GM21526 (cell line): ENCODE results near the gene RAB20.
"Not testable (repeated sequence)": the region's sequence is repeated elsewhere in the genome, so short reads cannot be mapped to it uniquely, and the experiment has no call there.

Experiments
- ATAC-seq: cut with Tn5 transposase; IDR thresholded peaks from one replicate; pipeline ENCODE4 v1.9.1; 2021; ENCODE audit warnings: moderate library complexity; ENCODE audit not compliant: unreplicated experiment, low FRiP score

Gene RAB20, protein sequence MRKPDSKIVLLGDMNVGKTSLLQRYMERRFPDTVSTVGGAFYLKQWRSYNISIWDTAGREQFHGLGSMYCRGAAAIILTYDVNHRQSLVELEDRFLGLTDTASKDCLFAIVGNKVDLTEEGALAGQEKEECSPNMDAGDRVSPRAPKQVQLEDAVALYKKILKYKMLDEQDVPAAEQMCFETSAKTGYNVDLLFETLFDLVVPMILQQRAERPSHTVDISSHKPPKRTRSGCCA

DNA sequence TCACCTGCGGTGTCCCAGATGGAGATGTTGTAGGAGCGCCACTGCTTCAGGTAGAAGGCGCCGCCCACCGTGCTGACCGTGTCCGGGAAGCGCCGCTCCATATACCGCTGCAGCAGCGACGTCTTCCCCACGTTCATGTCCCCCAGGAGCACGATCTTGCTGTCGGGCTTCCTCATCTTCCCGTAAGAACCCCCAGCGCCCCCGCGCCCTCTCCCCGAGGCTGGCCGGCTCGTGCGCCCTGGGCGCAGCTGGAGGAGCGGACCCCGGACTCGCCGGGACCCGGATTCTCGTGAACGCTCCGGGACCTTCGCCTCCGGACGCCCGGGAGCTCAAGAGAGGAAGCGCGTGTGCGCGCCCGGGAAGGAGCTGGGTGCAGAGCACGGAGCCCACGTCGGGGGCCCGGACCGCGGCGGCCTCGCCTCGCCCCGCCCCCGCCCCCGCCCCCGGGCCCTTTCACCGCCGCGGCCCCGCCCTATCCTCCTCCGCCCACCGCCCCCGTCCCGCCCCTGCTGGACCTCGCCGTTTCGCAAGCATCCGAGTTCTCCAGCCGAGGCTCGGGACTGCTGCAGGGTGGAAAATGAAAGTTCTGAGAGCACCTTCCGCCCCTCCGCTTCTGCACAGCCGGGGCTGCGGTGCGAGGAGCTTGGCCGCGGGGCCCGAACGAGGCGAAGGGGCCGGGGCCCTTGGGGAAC is at the start of gene RAB20:
TSS of gene RAB20 (minus strand) at position 379 of the 692 bp plus-strand sequence. CDS start at position 176, 203 bp downstream.
- peak; percentile 68 for ATAC-seq

DNA sequence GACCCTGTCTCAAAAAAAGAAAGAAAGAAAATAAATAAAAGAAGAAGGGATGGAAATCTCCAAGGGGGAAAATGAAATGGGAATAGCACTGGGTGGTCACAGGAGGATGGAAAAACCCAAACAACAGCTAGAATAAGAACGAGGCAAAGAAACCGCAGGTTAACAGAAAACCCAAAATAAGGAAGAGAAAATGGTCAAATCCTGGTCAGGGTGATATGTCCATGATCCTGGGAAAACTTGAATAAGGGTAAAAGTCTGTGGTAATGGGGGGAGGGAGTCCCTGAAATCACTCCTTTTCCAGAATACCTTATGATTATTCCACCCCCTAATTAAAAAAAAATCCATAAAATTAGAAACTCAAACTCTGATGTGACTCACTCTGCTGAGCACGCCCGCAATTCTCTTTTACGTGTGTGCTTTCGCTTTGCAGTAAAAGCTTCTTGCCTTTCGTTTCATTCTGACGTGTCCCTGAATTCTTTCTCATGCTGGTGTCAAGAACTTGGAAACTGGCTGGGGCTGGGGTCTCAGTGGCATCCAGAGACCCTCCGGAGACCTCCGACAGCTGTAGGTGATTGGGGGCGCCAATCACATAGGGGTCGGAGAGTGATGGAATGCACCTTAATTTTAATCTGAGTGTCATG is 49.6 kb upstream of the RAB20 start:
- peak; percentile 60 for ATAC-seq

DNA sequence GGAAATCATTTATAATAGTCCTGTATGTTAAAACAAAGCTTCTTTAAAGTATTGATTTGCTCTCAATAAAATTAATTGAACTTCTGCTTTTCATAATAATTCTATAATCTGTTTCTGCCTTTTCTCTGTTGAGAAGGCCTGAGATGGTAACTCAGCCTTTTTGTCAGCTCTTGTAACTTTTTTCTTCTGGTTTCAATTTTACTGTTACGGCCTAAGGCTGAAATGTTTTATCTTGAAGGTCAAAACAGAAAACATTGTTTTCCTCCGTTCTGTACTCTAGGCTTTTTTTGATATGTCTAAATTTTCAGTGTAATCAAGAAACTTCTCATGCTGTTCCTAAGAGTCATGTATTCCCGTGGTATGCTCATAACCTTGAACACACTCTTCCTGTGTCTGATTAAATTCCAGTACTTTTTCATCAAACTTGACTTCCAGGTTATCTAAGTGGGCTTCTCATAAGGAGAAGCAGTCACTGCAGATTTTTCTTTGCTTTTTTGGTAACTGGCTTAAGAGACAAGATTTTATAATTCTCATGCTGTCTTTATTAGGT is 46.2 kb upstream of the RAB20 start:
- ATAC-seq: no peak

DNA sequence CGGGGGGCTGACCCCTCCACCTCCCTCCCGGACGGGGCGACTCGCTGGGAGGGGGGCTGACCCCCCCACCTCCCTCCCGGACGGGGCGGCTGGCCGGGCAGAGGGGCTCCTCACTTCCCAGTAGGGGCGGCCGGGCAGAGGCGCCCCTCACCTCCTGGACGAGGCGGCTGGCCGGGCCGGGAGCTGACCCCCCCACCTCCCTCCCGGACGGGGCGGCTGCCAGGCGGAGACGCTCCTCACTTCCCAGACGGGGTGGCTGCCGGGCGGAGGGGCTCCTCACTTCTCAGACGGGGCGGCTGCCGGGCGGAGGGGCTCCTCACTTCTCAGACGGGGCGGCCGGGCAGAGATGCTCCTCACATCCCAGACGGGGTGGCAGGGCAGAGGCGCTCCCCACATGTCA is 44.8 kb upstream of the RAB20 start:
- not testable (repeated sequence) for ATAC-seq

DNA sequence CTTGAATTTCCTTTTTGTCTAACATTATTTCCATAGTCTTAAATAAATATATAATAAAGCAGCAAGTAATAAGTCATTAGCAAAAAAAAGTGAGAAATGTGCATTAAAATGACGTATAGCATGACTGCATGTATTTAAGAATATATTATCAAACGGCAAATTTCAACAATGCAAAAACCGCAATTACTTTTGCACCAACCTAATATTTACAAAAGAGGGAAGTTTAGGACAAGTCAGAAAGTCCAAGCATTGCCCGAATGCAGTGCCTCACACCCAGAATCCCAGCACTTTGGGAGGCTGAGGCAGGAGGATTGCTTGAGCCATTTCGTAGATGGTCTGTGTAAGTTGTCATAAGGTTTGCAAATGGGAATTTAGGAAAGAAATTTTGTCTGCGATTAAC is 43.6 kb upstream of the RAB20 start:
- no peak for ATAC-seq

DNA sequence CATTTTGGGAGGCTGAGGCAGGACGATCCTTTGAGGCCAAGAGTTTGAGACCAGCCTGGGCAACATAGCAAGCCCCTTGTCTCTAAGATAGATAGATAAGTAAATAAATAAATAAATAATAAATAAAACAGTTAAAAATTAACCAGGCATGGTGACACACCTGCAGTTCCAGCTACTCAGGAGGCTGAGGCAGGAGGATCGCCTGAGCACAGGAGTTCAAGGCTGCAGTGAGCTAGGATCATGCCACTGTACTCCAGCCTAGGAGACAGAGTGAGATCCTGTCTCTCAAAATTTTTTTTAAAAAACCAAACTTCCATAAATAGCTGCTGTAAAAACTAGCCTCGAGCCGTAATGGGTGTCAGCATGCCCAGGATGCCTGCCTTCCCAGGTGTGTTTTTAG is 39.5 kb upstream of the RAB20 start:
- ATAC-seq: no peak

DNA sequence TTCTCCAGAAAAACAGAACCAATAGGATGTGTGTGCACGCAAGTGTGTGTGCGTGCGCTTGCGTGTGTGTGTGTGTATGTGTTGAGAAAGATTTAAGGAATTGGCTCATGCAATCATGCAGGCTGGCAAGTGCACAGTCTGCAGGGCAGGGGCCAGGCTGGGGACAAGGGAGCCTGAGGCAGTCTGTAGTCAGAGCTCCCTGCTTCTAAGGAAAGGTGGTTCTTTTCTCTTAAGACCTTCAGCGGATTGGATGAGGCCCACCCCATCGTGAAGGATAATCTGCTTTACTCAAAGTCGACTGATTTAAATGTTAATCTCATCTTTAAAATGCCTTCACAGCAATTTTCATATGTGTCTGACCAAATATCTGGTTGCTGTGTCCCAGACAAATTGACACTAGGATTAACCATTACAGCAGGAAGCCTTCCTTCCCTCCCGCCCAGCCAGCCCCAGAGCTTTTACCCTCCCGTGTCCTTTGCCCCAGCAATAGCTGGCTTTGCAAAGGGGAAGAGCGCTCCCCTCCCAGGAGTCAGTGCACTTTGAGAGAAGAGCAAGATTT is 38.8 kb upstream of the RAB20 start:
- no peak for ATAC-seq

DNA sequence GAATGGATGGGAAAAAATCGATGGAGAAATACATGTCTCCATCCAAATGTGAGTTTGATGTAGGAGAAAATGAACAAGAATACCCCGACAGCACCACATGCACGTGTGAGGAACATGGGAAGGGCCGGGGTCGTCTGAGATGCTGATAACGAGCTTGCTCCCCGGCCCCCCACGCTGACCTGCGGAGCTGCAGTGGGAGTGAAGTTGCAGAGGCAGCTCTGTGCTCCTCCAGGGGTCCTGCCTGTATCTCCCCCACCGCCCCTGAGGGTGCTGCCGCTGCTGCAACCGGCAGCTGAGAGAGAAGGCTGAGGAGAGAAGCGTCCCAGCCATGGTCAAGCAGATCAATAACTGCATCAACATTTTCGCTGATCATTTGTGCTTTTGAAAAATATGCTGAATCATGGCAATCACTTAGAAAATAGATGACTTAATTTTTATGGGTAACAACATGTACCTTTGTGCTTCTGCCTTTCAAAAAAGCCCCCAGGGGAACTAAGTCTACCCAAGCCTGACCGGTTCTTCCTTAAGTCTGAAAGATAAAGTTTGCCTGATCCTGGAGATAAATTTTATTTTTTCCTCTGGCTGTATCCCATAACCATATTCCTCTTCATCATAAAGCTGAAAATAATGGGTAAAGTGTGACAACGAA is 35.6 kb upstream of the RAB20 start:
- no peak for ATAC-seq

DNA sequence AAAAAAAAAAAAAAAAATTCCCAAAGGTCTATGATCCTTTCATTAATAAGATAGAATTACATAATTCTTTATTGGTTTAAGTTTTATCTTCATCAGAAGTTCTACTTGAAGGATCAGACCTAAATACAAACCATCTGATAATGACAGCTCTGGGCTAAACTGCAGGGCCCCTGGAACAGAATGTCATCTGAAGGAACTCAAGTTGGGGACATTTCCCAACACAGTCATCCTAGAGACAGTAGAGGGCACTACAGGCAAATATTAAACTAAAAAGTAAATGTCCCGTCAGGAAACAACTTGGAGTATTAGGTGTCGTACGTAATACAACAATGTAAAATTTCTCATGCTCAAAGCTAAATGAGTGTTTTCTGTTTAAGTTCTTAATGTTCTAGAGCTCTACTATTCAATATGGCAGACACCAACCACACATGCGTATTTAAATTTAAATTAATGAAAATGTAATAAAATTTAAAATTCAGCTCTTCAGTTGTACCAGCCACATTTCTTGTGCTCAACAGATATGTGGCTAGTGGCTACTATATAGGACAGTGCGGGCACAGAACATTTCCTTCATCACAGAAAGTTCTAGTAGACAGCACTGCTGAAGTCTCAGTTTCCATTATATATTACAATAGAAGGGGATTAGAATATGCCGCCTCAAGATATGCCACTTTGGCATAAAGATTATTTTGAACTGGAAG is 32.1 kb upstream of the RAB20 start:
- peak; percentile 85 for ATAC-seq

DNA sequence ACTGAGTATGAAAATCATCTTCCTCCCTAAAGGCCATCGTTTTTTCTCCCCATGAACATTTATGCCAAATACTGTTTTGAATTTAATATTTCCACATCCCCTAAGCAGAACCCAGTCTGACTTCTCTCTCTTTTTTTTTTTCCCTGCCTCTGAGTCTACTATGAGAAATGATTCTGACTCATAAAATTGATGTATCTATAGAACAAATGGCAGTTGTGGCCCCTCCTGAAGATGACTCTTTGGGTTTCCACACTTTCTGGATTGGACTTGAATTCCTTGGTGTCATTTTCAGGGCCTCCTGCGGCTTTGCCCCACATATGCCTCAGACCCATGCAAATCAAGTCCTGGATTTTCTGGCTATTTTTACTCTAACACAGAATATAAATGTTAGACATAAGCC is 31.1 kb upstream of the RAB20 start:
- no peak for ATAC-seq

DNA sequence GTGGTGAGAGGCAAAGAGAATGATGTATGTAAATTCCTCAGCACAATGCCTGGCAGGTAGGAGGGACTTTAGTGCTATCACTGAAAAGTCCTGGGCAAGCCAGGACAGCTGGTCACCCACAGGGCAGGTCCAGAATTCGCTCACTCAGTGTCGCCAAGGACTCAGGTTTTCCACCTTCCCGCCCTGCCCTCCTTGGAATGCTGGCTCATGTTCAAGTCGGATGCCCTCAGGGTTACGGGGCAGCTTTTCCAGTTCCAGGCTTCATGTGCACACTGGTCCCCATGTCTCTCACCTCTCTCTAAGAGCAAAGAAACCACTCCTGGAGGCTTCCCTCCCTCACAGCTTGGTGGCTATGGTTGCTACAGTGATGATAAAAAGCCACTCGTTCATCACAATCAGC is 29.1 kb upstream of the RAB20 start:
- ATAC-seq: no peak

DNA sequence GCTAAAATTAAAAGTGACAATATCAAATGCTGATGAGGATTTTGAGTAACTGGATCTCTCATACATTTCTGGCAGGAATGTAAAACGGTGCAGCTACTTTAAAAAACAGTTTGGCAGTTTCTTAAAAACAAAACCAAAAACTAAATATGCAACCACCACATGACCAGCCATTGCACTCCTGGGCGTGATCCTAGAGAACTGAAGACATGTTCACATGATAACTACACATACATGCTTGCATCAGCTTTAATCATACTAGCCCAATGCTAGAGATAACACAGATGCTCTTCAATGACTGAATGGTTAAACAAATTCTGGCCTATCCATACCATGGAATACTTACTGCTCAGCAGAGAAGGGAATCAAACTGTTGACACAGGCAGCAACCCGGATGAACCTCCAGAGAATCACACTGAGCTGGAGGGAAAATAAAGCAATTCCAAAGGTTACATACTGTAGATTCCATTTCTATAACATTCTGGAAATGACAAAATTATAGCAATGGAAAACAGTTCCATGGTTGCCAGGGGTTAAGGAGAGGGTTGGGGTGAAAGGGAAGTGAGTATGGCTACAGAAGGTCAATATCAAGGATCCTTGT is 28.4 kb upstream of the RAB20 start:
- ATAC-seq: no peak

DNA sequence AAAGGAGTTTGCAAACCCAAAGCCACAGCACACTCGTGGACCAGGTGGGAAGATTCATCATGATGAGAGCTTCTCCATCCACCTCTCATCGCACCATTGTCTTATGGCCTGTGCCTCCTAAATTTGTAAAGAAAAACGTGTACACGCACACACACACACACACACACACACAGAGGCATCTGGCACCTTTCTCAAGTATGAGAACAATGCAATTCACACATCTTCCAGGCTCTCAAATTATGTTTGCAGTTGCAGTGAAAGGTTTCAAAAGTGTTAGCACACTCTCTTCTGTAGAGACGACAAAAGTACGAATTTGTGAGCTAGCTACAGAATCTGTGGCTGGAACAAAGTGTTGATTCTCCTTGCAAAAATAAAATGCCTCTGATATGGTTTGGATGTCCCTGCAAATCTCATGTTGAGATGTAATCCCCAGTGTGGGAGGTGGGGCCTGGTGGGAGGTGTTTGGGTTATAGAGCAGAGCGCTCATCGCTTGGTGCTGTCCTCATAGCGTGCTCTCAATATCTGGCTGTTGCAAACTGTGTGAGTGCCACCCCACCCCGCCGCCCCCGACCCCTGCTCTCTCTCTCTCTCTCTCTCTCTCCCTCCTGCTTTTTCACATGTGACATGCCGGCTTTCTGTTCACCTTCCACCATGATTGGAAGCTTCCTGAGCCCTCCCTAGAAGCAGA is 21.8 kb upstream of the RAB20 start:
- ATAC-seq: no peak

DNA sequence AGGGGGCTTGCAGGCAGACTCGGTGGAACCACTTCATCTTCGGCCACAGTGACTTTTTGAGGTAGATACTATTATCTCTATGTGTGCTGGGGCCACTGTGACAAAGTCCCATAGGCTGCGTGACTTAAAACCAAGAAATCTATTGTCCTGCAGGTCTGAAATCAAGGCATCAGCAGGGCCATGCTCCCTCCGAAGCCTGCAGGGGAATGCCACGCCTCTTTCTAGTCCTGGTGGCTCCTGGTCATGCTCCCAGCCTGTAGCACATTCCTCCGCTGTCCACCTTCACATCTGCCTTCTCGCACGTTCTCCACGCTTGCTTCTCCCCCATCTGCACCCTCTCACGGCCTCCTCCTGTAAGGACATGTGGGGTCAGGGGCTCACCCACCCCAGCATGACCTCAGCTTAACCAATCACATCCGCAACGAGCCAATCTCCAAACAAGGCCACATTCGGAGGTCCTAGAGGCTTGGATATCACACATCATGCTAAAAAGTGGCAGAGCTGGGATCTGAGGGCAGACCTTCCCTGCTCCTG is 21.0 kb upstream of the RAB20 start:
- no peak for ATAC-seq

DNA sequence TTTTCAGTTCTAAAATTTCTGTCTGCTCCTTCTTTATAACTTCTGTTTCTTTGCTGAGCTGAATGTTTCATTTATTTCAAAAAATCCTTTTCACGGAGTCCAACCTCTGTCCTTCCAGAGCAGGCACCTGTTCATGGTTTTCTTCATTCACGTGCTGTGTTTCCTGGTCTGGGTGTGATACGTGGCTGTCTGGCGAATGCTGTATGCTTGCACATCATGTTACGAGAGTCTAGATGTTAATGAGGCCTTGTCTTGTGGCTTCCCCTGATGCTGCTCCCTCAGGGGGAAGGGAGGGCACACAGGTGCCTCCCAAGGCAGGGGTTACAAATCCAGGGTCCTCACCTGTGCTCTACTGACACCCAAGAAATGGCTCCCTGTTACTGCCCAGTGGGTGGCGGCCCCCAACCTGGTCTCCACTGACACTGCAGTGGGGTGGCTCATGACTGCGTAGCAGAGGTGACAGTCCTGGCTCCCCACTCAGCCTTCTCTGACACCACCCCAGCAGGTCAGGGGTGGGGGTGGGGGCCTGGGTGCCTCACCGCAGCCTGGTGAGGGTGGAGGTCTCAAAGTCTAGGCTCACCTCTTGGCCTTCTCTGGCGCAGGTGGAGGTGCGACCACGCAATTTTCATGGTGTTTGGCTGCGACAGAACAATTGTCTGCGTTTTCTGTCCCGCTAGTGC is 20.1 kb upstream of the RAB20 start:
- no peak for ATAC-seq

DNA sequence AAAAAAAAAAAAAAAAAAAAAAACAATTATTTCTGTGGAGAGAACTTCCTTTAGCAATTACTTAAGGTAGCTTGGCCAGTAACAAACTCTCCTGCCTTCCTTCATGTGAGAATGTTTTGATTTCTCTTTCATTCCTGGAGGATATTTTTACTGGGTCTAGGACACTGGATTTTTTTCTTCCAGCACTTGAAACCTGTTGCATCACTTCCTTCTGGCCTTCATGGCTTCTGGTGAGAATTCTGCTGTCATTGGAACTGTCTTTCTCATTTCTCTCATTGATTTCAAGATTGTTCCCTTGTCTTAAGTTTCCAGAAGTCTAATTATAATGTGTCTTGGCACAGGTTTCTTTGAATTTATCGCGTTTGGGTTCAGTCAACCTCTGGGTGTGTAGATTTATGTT is 19.3 kb upstream of the RAB20 start:
- no peak for ATAC-seq

DNA sequence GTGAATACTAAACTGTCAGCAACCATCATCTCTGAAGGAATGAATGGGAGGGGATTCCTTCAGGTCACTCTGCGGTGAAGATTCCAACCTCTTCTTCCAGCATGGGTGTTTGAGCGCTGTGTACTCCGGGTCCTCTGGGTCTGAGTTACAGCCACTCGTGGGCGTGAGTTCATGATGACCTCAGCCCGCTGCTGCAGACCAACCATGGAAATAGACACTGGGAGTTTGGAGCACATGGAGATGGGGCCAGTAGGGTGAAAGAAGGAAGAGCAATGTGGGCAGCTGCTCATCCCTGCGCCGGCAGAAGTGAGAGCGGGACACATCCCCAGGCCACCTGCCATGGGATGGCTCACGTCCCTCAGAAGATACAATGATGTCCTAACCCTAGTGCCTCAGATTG is 16.8 kb upstream of the RAB20 start:
- ATAC-seq: no peak

DNA sequence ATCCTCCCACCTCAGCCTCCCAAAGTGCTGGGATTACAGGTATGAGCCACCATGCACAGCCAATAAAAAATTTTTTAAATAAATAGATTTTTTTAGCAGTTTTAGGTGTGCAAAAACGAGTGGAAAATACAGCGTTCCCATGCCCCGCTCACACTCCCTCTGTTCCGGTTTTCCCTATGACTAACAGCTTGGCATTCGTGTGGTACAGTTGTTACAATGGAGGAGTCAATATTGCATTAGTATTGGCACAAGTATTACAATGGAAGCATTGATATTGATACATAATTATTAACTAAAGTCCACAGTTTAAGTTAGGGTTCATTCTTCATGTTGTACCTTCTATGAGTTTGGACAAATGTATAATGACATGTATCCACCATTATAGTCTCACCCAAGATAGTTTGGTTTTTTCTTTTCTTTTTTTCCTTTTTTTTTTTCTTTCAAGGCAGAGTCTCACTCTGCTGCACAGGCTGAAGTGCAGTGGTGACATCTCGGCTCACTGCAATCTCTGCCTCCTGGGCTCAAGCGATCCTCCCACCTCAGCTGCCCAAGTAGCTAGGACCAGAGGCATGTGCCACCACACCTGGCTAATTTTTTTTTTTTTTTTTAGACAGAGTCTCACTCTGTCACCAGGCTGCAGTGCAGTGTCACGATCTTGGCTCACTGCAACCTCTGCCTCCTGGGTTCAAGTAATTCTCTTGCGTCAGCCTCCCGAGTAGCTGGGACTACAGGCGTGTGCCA is 15.4 kb upstream of the RAB20 start:
- no peak for ATAC-seq
